ENCODE data around the gene BACE1.

- no peak for TF ChIP-seq CTCF (IDR thresholded peaks at IDR 0.05; ENCODE audit: low read depth, low read length, missing input control)
- TF ChIP-seq TAF1 (conservative IDR thresholded peaks at IDR 0.05) = no peak
- TF ChIP-seq REST (IDR thresholded peaks at IDR 0.05) = no peak
- no peak for TF ChIP-seq SP1 (IDR thresholded peaks at IDR 0.05)
- no peak for TF ChIP-seq RAD21 (IDR thresholded peaks at IDR 0.05)
- no peak for TF ChIP-seq HNF4A (conservative IDR thresholded peaks at IDR 0.05)
Measured at GRCh38 chr11:117334896-117335295, 18.8 kb upstream of the BACE1 start.
